HG03039 (cell line): Measurements from ENCODE around the gene CTTN.

Experiments
- ATAC-seq: cut with Tn5 transposase; IDR thresholded peaks from one replicate; pipeline ENCODE4 v1.9.1; 2021; ENCODE audit warnings: mild to moderate bottlenecking, moderate library complexity; ENCODE audit not compliant: unreplicated experiment

The CTTN gene

GRCh38 chr11:70424765-70425344, 26.5 kb downstream of the CTTN start:
- no peak for ATAC-seq

GRCh38 chr11:70427436-70427835, 29.1 kb downstream of the CTTN start:
- ATAC-seq: no peak

DNA sequence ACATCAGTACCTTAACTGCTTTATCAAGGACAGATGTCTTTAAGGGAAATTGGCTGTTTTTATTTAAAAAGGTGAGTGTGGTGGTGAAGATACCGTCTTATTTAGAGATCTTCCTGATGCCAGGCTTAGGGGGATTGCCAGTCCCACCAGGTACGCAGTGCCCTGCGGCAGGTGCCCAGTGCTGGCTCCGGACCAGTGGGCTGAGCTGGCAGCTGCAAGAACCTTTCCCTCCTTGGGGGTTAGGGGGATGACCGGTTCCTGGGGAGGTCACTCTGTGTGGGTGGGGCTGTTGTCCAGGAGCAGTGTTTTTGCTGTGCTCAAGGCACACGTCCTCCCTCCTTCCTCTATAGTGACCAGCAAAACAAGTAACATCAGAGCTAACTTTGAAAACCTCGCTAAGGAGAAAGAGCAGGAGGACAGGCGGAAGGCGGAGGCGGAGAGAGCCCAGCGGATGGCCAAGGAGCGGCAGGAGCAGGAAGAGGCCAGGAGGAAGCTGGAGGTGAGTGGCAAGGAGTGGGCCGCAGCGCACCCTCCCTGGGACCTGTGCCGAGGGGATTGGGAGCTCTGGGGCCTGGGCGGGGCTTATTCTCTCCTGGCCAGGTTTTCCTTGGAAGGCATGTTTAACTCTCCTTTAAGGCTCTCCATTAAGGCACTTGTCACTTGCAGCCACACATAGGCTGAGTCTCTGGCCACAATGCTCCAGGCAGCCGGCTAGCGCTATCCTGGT, 30.5 kb downstream of the CTTN start:
- no peak for ATAC-seq

GRCh38 chr11:70429428-70429705, 31.0 kb downstream of the CTTN start:
- ATAC-seq: no peak

DNA sequence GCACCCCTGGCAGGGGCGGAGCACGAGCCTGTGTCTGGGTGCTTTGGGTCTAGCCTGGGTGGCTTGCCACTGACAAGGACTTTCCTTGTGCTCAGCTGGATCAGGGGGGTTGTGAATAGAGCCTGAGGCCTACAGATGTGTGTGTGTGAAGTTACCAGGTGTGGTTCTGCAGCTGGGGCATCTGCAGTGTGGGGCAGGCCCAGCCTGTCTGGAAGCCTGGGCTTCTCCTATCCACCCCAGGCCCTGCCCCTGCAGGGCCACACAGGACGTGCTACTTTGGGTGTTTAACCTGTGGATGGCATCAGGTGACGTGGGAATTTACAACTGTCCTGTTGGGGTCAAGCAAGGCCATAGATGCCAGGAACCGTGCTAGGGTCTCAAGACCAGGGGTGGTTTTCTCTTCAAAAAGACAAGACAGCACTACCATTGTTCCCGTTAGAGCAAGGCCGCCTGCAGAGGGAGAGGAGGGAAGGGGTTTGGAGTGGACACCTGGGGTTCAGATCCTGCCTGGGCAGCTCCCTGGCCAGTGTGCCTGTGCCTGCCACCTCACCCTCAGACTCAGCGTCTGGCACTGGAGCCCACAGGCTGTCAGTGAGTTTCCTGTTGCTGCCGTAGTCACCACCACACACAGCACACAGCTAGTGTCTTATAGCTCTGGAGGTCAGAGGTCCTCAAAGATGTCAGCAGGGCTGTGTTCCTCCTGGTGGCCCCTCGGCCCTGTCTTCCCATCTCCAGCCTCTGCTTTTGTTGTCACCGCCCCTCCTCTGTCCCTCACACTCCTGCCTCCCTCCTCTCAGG, 31.6 kb downstream of the CTTN start:
- ATAC-seq: no peak

DNA sequence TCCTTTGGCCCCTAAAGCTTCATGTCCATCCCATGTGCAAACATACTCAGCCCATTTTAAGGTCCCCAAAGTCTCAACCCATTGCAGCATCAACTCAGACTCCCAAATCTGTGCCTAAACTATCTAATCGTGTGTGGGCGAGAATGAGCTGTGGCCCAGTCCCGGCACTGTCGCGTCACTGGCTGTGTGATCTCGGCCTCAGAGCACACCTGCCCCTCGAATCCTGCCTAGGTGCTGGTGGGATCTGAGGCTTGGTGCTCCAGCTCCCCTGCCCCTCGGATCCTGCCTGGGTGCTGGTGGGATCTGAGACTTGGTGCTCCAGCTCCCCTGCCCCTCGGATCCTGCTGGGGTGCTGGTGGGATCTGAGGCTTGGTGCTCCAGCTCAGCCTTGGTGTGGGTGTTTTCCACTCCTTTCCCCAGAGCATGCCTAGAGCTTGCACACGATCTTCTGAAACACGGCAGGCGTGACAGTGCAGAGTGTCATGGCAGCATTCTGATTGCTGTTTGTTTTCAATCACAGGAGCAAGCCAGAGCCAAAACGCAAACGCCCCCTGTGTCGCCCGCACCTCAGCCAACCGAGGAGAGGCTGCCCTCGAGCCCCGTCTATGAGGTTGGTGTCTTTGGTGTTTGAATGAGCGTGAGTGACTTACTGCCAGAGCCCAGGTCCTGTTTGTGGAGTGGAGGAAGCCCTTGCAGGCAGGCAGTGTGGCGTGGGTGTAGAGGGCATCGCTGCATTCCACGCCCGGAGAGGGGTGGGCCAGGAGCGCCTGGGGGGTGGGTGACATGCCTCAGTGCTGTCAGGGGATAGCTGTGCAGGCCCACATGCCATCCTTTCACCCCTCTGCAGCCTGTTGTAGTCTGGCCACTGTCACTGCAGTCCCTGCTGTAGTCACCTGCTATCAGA, 32.6 kb downstream of the CTTN start:
- ATAC-seq: no peak

GRCh38 chr11:70431611-70432010, 33.3 kb downstream of the CTTN start:
- ATAC-seq: no peak

DNA sequence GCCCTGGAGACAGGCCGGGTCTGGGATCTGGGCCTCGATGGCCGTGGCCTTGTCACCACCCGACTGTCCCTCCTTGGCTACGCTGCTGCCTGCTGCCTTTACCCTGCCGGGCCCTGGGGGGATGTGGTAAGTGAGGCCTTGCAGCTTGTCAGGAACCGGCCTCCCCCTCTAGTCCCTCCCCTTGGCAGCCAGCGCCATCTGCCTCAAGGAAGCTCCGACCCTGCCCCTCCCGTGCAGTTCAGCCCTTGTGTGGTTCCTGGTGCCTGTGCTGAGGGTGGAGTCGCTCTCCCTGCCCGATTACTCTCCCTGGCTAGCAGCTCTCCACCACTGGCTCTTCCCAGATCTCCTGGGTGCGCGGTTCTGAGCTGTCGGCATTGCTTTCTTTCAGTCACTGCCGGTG, 33.7 kb downstream of the CTTN start:
- no peak for ATAC-seq

GRCh38 chr11:70432580-70432979, 34.3 kb downstream of the CTTN start:
- no peak for ATAC-seq

GRCh38 chr11:70433038-70433437, 34.7 kb downstream of the CTTN start:
- ATAC-seq: no peak

GRCh38 chr11:70433526-70433925, 35.2 kb downstream of the CTTN start:
- ATAC-seq: no peak

GRCh38 chr11:70433966-70434812, 35.9 kb downstream of the CTTN start:
- no peak for ATAC-seq

GRCh38 chr11:70434813-70435278, 36.5 kb downstream of the CTTN start:
- ATAC-seq: no peak

DNA sequence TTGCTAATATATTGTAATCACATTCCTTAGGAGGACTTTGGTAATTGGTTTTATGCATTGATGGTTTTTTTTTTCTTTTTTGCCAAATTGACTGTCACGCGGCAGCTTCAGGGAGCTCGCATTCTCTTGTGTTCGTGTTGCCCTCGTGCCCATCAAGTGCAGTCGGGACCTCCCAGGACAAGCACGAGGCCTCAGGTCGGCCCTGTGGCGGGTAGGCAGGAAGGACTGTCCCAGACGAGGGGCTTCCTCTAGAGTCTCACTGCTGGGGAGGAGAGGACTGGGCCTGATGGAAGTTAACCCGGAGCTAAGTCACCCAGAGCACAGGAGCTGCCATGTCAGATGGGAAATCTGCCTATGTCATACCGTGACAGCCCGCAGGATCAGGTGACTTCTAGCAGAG, 37.0 kb downstream of the CTTN start:
- ATAC-seq: no peak

DNA sequence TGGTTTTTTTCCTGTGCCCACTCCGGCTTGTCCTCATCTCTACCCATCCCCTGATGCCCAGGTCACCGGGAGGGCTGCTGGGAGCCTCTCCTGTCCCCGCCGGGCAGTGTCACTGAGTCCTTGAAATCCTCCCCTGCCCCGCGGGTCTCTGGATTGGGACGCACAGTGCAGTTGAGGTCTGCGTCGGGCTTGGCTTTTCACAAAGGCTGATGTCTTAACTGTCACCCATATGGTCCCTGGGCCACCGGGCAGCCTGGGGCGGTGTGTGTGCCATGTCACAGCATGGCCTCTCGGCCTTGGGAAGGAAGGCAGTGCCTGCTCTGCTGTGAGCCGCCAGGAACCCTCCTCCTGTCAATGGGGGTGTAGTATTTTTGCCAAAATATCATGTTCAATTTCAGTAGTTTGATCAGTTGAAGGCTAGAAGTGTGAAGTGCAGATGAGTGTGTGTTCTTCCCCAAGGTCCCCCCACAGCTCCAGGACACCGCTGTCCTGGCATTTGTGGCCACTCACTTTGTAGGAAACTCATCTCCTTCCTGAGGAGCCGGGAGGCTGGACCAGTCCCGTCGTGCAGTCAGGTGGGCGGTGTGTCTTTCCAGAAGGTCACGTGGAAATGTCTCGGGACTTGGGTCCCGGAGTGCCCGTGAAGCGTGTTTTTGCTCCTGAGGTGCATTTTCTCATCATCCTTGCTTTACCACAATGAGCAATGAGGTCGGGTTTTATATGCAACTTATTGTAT, 37.6 kb downstream of the CTTN start:
- no peak for ATAC-seq

- ATAC-seq: no peak
These were observed 38.2 kb downstream of the CTTN start for GRCh38 chr11:70436501-70436860.

DNA sequence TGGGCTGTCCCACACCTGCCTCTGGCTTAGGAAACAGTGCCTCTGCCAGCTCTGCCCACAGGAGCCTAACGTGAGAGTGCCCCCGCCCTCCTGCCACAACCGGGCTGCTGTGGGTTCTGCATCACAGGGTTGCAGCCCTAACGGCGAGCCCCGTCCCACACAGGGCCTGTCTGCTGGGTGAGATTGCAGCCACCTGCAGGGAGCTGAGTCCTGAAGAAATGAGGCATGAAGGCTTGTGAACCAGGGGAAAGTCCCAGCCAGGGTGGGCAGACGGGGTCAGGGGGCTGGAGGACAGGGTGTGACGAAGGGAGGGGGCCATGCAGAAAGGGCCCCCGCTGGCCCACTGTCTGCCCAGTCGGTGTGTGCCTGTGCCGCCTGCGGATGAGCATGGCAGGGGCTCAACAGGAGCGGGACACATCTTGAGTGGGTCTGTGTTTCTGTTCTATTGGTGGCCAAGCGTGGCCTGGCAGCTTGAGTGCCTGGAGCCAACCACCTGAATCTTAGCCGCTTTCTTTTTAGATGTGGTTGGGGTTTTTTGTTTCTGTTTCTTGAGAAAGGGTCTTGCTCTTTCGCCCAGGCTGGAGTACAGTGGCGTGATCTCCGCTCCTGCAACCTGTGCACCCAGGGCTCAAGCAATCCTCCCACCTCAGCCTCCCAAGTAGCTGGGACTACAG, 38.9 kb downstream of the CTTN start:
- no peak for ATAC-seq

GRCh38 chr11:70440206-70440605, 41.9 kb downstream of the CTTN start:
- no peak for ATAC-seq

GRCh38 chr11:70443773-70444030, 45.4 kb downstream of the CTTN start:
- no peak for ATAC-seq
